H9 (cell line): ENCODE measurements around the gene BMERB1. TPM values are rescaled to one million over a fixed set of nuclear protein-coding genes. Genes with fewer than 3 reads are reported as not detected.
A peak's percentile ranks its signal among the peaks of the same experiment; 100 is the strongest.

Source experiments
- DNase-seq: peaks from one replicate; pipeline ENCODE4 v3.0.0-alpha.2; 2017
- H2AFZ ChIP-seq: one replicate; pipeline ENCODE4 v1.6.1; 2013; ENCODE audit warnings: mild to moderate bottlenecking, low read length, control low read depth, moderate library complexity
- H2AK5ac ChIP-seq: 2 replicates; pipeline ENCODE4 v1.6.1; 2013; ENCODE audit warnings: low read length, control low read depth, mixed read lengths; ENCODE audit not compliant: insufficient read length
- H2BK120ac ChIP-seq: one replicate; pipeline ENCODE4 v1.6.1; 2013; ENCODE audit warnings: low read depth, mild to moderate bottlenecking, low read length, control low read depth, inconsistent platforms; ENCODE audit not compliant: poor library complexity, severe bottlenecking
- H2BK12ac ChIP-seq: 2 replicates; pipeline ENCODE4 v1.6.1; 2013; ENCODE audit warnings: low read length, control low read depth, mixed read lengths, low read depth; ENCODE audit not compliant: insufficient read length
- H2BK15ac ChIP-seq: 2 replicates; pipeline ENCODE4 v1.6.1; 2013; ENCODE audit warnings: low read depth, low read length, control low read depth
- H2BK20ac ChIP-seq: one replicate; pipeline ENCODE4 v1.6.1; 2013; ENCODE audit warnings: low read depth, mild to moderate bottlenecking, low read length, control low read depth, inconsistent platforms; ENCODE audit not compliant: poor library complexity, severe bottlenecking
- H2BK5ac ChIP-seq: 2 replicates; pipeline ENCODE4 v1.6.1; 2013; ENCODE audit warnings: low read length, control low read depth, mixed read lengths; ENCODE audit not compliant: insufficient read length
- H3K14ac ChIP-seq: 2 replicates; pipeline ENCODE4 v1.6.1; 2013; ENCODE audit warnings: low read length, control low read depth; ENCODE audit not compliant: insufficient read depth
- H3K18ac ChIP-seq: 2 replicates; pipeline ENCODE4 v1.6.1; 2013; ENCODE audit warnings: low read depth, mild to moderate bottlenecking, mixed read lengths, low read length, control low read depth; ENCODE audit not compliant: insufficient read length
- H3K23ac ChIP-seq: 2 replicates; pipeline ENCODE4 v1.6.1; 2013; ENCODE audit warnings: low read length, control low read depth, mixed read lengths, low read depth; ENCODE audit not compliant: insufficient read length
- H3K23me2 ChIP-seq: 2 replicates; pipeline ENCODE4 v1.6.1; 2013; ENCODE audit warnings: low read depth, mild to moderate bottlenecking, mixed read lengths, low read length, control low read depth; ENCODE audit not compliant: insufficient read length, poor library complexity, severe bottlenecking
- H3K27ac ChIP-seq: 2 replicates; pipeline ENCODE4 v1.5.1; 2013; ENCODE audit warnings: low read length, control low read depth, mixed read lengths, low read depth; ENCODE audit not compliant: insufficient read length
- H3K27me3 ChIP-seq: 2 replicates; pipeline ENCODE4 v1.6.1; 2013; ENCODE audit warnings: low read length, control low read depth, inconsistent platforms; ENCODE audit not compliant: insufficient read depth
- H3K4ac ChIP-seq: 2 replicates; pipeline ENCODE4 v1.6.1; 2013; ENCODE audit warnings: low read depth, mild to moderate bottlenecking, control low read depth, inconsistent platforms, low read length, moderate library complexity
- H3K4me1 ChIP-seq: 2 replicates; pipeline ENCODE4 v1.6.1; 2013; ENCODE audit warnings: low read length, control low read depth, inconsistent platforms; ENCODE audit not compliant: insufficient read depth
- H3K4me2 ChIP-seq: 2 replicates; pipeline ENCODE4 v1.6.1; 2013; ENCODE audit warnings: low read length, control low read depth, mixed read lengths; ENCODE audit not compliant: insufficient read length, insufficient read depth
- H3K56ac ChIP-seq: 2 replicates; pipeline ENCODE4 v1.6.1; 2013; ENCODE audit warnings: low read depth, mild to moderate bottlenecking, mixed read lengths, low read length, control low read depth; ENCODE audit not compliant: insufficient read length
- H3K79me1 ChIP-seq: 2 replicates; pipeline ENCODE4 v1.6.1; 2013; ENCODE audit warnings: low read depth, mild to moderate bottlenecking, moderate library complexity, low read length, control low read depth, inconsistent platforms; ENCODE audit not compliant: insufficient read depth, poor library complexity, severe bottlenecking
- H3K79me2 ChIP-seq: 2 replicates; pipeline ENCODE4 v1.6.1; 2013; ENCODE audit warnings: low read length, control low read depth, inconsistent platforms; ENCODE audit not compliant: insufficient read depth
- H3K9ac ChIP-seq: 2 replicates; pipeline ENCODE4 v1.6.1; 2013; ENCODE audit warnings: low read length, control low read depth, mixed read lengths; ENCODE audit not compliant: insufficient read length; ENCODE audit errors: extremely low read depth
- H3K9me3 ChIP-seq: one replicate; pipeline ENCODE4 v1.6.1; 2013; ENCODE audit warnings: low read depth, low read length, inconsistent platforms; ENCODE audit not compliant: control insufficient read depth
- H3T11ph ChIP-seq: one replicate; pipeline ENCODE4 v1.6.1; 2013; ENCODE audit warnings: mild to moderate bottlenecking, low read length, control low read depth, inconsistent platforms
- H4K20me1 ChIP-seq: one replicate; pipeline ENCODE4 v1.6.1; 2013; ENCODE audit not compliant: control insufficient read depth, insufficient read length, insufficient read depth
- H4K5ac ChIP-seq: 2 replicates; pipeline ENCODE4 v1.6.1; 2013; ENCODE audit warnings: low read depth, mild to moderate bottlenecking, mixed read lengths, low read length, control low read depth; ENCODE audit not compliant: insufficient read length
- H4K8ac ChIP-seq: replicated peaks from 2 replicates; pipeline ENCODE4 v1.6.1; 2013; ENCODE audit warnings: low read length, control low read depth, mixed read lengths, low read depth; ENCODE audit not compliant: insufficient read length
- H4K91ac ChIP-seq: 2 replicates; pipeline ENCODE4 v1.6.1; 2013; ENCODE audit warnings: low read depth, mild to moderate bottlenecking, moderate library complexity, mixed read lengths, low read length, control low read depth; ENCODE audit not compliant: insufficient read length
- H3K27ac Mint-ChIP-seq, 3 experiments: 2 replicates in 2 of 3; 3 replicates in 1 of 3; pipeline ENCODE4 v1.8.0; 2020 to 2021; ENCODE audit warnings: mixed read lengths in 3 of 3, mild to moderate bottlenecking in 1 of 3, moderate library complexity in 1 of 3
- H3K27me3 Mint-ChIP-seq: 2 replicates; pipeline ENCODE4 v1.8.0; 2021; ENCODE audit warnings: low read depth, mild to moderate bottlenecking, moderate library complexity, mixed read lengths
- H3K36me3 Mint-ChIP-seq, 3 experiments: 2 replicates in 2 of 3; 3 replicates in 1 of 3; pipeline ENCODE4 v1.8.0; 2020 to 2021; ENCODE audit warnings: low read depth in 3 of 3, mixed read lengths in 3 of 3; ENCODE audit not compliant: insufficient read depth in 1 of 3
- H3K4me1 Mint-ChIP-seq, 2 experiments: 2 replicates each; pipeline ENCODE4 v1.8.0; 2020; ENCODE audit warnings: mixed read lengths in 2 of 2
- H3K4me3 Mint-ChIP-seq, 2 experiments: 2 replicates in 1 of 2; 3 replicates in 1 of 2; pipeline ENCODE4 v1.8.0; 2020 to 2021; ENCODE audit warnings: mild to moderate bottlenecking in 2 of 2, mixed read lengths in 2 of 2, moderate library complexity in 1 of 2
- H3K9me3 Mint-ChIP-seq, 2 experiments: 2 replicates in 1 of 2; 3 replicates in 1 of 2; pipeline ENCODE4 v1.8.0; 2020; ENCODE audit warnings: mild to moderate bottlenecking in 2 of 2, mixed read lengths in 2 of 2, moderate library complexity in 1 of 2
- CTCF ChIP-seq: fragments of 200-600 bp; sonication (generic); conservative IDR thresholded peaks from 3 replicates; pipeline ENCODE4 v1.8.0; 2021; ENCODE audit warnings: antibody characterized with exemption, mild to moderate bottlenecking
- WGBS: extraction: QIAGEN DNeasy Blood & Tissue Kit; methylation state at CpG from one replicate; pipeline ENCODE4 v1.1.7; 2013; ENCODE audit warnings: missing lambda C conversion rate, low lambda C conversion rate, mixed read lengths; ENCODE audit not compliant: insufficient read length; ENCODE audit errors: extremely low coverage; 5-methylcytosine and 5-hydroxymethylcytosine counted together
- total RNA-seq: library from RNA; stranded (reverse); gene quantifications from 2 replicates; pipeline ENCODE4 v1.2.1, GENCODE V29; 2021

Gene BMERB1
- total RNA-seq, 1 experiment from 2014 or later: 19.5 TPM

GRCh38 chr16:15435216-15435864 lies 952 bp downstream of the BMERB1 start:
- no peak overlapping the region for H2BK5ac ChIP-seq
- H3K4ac ChIP-seq: no peak overlapping the region
- no peak overlapping the region for H2BK20ac ChIP-seq
- H3K27ac ChIP-seq: no peak overlapping the region
- no peak overlapping the region for H3K23ac ChIP-seq
- no peak overlapping the region for H3K14ac ChIP-seq
- Mint-ChIP-seq H3K4me3 (peak overlapping the region; percentile 87 to 96), H3K4me1 (peaks cover 9 to 13% of the 10 kb centered on the region in 2 experiments), H3K36me3 (no peaks in the 10 kb centered on the region), H3K27ac (no peak overlapping the region), H3K27me3 (peaks cover 34% of the 10 kb centered on the region), H3K9me3 (no peaks in the 10 kb centered on the region; a peak in 1 of 5 replicates)
- no peak overlapping the region for H4K91ac ChIP-seq
- no peak for DNase-seq
- no peaks in the 10 kb centered on the region for H3K79me2 ChIP-seq
- H3K4me1 ChIP-seq: no peaks in the 10 kb centered on the region
- no peak overlapping the region for H2BK12ac ChIP-seq
- H4K5ac ChIP-seq: no peak overlapping the region
- TF ChIP-seq CTCF: no peak
- no peak overlapping the region for H2AK5ac ChIP-seq
- no peak overlapping the region for H2BK15ac ChIP-seq
- H2AFZ ChIP-seq: no peak overlapping the region
- H3T11ph ChIP-seq: no peak overlapping the region
- no peaks in the 10 kb centered on the region for H3K9me3 ChIP-seq
- H3K56ac ChIP-seq: no peak overlapping the region
- no peak overlapping the region for H2BK120ac ChIP-seq
- no peak overlapping the region for H4K8ac ChIP-seq
- no peak overlapping the region for H3K9ac ChIP-seq
- H4K20me1 ChIP-seq: no peaks in the 10 kb centered on the region
- WGBS: no CpG with 5 or more reads among the region's 22 CpGs
- no peaks in the 10 kb centered on the region; the same call in 1 of the 2 replicates for H3K27me3 ChIP-seq
- no peaks in the 10 kb centered on the region for H3K79me1 ChIP-seq
- H3K23me2 ChIP-seq: peaks cover 11% of the 10 kb centered on the region
- no peak overlapping the region for H3K18ac ChIP-seq
- H3K4me2 ChIP-seq: peak overlapping the region; percentile 63
